ENCODE data around the gene POLD1. TPM values are rescaled to one million over a fixed set of nuclear protein-coding genes. Genes with fewer than 3 reads are reported as not detected.
"Not testable (repeated sequence)": the region's sequence is repeated elsewhere in the genome, so short reads cannot be mapped to it uniquely, and the experiment has no call there.

POLD1 gene
- total RNA-seq, 4 donors from 2014 or later: 10.8 to 28.2 (median 15.5) TPM

GRCh38 chr19:50344661-50345318, 39.4 kb upstream of the POLD1 start:
- DNase-seq (ENCODE audit: low spot score in 2 of 2): no peak
- 63 to 75% methylated on average over 8 of the region's 8 CpGs for WGBS, 2 donors
- Histone ChIP-seq H3K27me3 (no peaks in the 10 kb centered on the region), H3K9me3 (peaks cover 0 to 16% (median 0%) of the 10 kb centered on the region in 4 donors), H3K27ac (peak overlapping the region in 1 of 4 donors; percentile 3), H3K4me1 (peaks cover 0 to 4% (median 0%) of the 10 kb centered on the region in 4 donors), H3K4me3 (peak overlapping the region in 1 of 4 donors; percentile 26), H3K36me3 (no peaks in the 10 kb centered on the region)
- TF ChIP-seq EP300 (IDR thresholded peaks at IDR 0.05) (no peak), POLR2A (IDR thresholded peaks at IDR 0.05) (no peak)
- TF ChIP-seq, protein P1, sequence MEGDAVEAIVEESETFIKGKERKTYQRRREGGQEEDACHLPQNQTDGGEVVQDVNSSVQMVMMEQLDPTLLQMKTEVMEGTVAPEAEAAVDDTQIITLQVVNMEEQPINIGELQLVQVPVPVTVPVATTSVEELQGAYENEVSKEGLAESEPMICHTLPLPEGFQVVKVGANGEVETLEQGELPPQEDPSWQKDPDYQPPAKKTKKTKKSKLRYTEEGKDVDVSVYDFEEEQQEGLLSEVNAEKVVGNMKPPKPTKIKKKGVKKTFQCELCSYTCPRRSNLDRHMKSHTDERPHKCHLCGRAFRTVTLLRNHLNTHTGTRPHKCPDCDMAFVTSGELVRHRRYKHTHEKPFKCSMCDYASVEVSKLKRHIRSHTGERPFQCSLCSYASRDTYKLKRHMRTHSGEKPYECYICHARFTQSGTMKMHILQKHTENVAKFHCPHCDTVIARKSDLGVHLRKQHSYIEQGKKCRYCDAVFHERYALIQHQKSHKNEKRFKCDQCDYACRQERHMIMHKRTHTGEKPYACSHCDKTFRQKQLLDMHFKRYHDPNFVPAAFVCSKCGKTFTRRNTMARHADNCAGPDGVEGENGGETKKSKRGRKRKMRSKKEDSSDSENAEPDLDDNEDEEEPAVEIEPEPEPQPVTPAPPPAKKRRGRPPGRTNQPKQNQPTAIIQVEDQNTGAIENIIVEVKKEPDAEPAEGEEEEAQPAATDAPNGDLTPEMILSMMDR (IDR thresholded peaks at IDR 0.05): no peak

GRCh38 chr19:50347089-50347581, 37.0 kb upstream of the POLD1 start:
- H3K9me3 ChIP-seq: peaks cover 0 to 13% (median 0%) of the 10 kb centered on the region in 4 donors
- not testable (repeated sequence) for H3K27ac ChIP-seq; H3K27me3 ChIP-seq; H3K4me1 ChIP-seq; H3K36me3 ChIP-seq; H3K4me3 ChIP-seq; DNase-seq (ENCODE audit: low spot score in 2 of 2)
- 75 to 79% methylated on average over 8 of the region's 8 CpGs for WGBS, 2 donors

- no peak overlapping the region for H3K27ac ChIP-seq
- no peaks in the 10 kb centered on the region for H3K27me3 ChIP-seq
- H3K4me1 ChIP-seq: peaks cover 0 to 4% (median 0%) of the 10 kb centered on the region in 4 donors
- H3K4me3 ChIP-seq: no peak overlapping the region
- WGBS, 2 donors: 54 to 59% methylated on average over 22 of the region's 22 CpGs
- TF ChIP-seq POLR2A (IDR thresholded peaks at IDR 0.05) (no peak), EP300 (IDR thresholded peaks at IDR 0.05) (no peak)
- TF ChIP-seq, protein P1 (IDR thresholded peaks at IDR 0.05): no peak
- H3K36me3 ChIP-seq: no peaks in the 10 kb centered on the region
- peaks cover 0 to 11% (median 0%) of the 10 kb centered on the region in 4 donors for H3K9me3 ChIP-seq
- no peak for DNase-seq (ENCODE audit: low spot score in 2 of 2)
Observed at GRCh38 chr19:50349277-50350057, 34.7 kb upstream of the POLD1 start.

- H3K27ac ChIP-seq: no peak overlapping the region
- H3K4me1 ChIP-seq: peaks cover 0 to 6% (median 2%) of the 10 kb centered on the region in 4 donors
- WGBS, 2 donors: 62 to 68% methylated on average over 4 of the region's 4 CpGs
- H3K4me3 ChIP-seq: no peak overlapping the region
- DNase-seq (ENCODE audit: low spot score in 2 of 2): no peak
- no peaks in the 10 kb centered on the region for H3K36me3 ChIP-seq
- no peaks in the 10 kb centered on the region for H3K9me3 ChIP-seq
- TF ChIP-seq POLR2A (IDR thresholded peaks at IDR 0.05): no peak
- TF ChIP-seq, protein P1 (IDR thresholded peaks at IDR 0.05): no peak
- TF ChIP-seq EP300 (IDR thresholded peaks at IDR 0.05): no peak
- H3K27me3 ChIP-seq: no peaks in the 10 kb centered on the region
Observed at GRCh38 chr19:50352242-50352641, 31.9 kb upstream of the POLD1 start.

- not testable (repeated sequence) for H3K27me3 ChIP-seq; H3K4me3 ChIP-seq; H3K27ac ChIP-seq; DNase-seq (ENCODE audit: low spot score in 2 of 2); H3K9me3 ChIP-seq; H3K36me3 ChIP-seq
- peaks cover 0 to 17% (median 1%) of the 10 kb centered on the region in 4 donors for H3K4me1 ChIP-seq
- 92 to 93% methylated on average over 7 of the region's 7 CpGs for WGBS, 2 donors
Observed at GRCh38 chr19:50353487-50353880, 30.7 kb upstream of the POLD1 start.

- Histone ChIP-seq H3K27ac (peak overlapping the region in 2 of 4 donors; percentile 44 to 86), H3K9me3 (no peaks in the 10 kb centered on the region), H3K4me3 (peak overlapping the region in 2 of 4 donors; percentile 48 to 52), H3K4me1 (peaks cover 0 to 17% (median 1%) of the 10 kb centered on the region in 4 donors), H3K27me3 (no peaks in the 10 kb centered on the region), H3K36me3 (no peaks in the 10 kb centered on the region)
- WGBS, 2 donors: 39 to 40% methylated on average over 13 of the region's 13 CpGs
- no peak for DNase-seq (ENCODE audit: low spot score in 2 of 2)
- TF ChIP-seq, protein P1 (IDR thresholded peaks at IDR 0.05): no peak
- TF ChIP-seq EP300 (IDR thresholded peaks at IDR 0.05) (no peak), POLR2A (IDR thresholded peaks at IDR 0.05) (no peak)
Observed at GRCh38 chr19:50356691-50357177, 27.4 kb upstream of the POLD1 start.

All from tibial nerve (tissue), 4 donors.